PC-9 (cell line): ENCODE results near the gene ADD3.

Experiments
- EZH2 ChIP-seq: fragments of 200-600 bp; sonication (generic); IDR thresholded peaks from 2 replicates; pipeline ENCODE4 v1.8.0; 2017; ENCODE audit warnings: antibody characterized with exemption, low read depth
- TF ChIP-seq, protein P1 (sequence below): fragments of 200-600 bp; sonication (generic); conservative IDR thresholded peaks from 2 replicates; pipeline ENCODE4 v1.6.1; 2017; ENCODE audit warnings: mixed run types, antibody characterized with exemption, mild to moderate bottlenecking, moderate library complexity

DNA sequence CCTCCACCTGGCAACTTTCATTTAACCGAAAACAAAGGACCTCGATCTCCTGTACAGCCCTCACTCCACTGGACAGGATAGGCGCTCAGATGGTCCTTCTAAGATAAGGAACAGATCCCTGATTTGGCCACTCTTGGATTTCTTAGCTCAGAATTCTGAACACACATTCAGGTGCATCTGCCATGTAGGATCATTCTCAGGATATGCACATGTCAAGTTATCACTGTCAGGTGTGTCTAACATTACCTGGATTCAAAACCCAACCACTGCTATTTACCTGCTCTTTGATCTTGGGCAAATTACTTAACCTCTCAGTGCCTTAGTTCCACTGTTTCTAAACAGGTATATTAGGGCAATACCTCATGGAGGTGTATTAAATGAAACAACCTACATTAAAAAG, 12.2 kb upstream of the ADD3 start:
- TF ChIP-seq, protein P1, sequence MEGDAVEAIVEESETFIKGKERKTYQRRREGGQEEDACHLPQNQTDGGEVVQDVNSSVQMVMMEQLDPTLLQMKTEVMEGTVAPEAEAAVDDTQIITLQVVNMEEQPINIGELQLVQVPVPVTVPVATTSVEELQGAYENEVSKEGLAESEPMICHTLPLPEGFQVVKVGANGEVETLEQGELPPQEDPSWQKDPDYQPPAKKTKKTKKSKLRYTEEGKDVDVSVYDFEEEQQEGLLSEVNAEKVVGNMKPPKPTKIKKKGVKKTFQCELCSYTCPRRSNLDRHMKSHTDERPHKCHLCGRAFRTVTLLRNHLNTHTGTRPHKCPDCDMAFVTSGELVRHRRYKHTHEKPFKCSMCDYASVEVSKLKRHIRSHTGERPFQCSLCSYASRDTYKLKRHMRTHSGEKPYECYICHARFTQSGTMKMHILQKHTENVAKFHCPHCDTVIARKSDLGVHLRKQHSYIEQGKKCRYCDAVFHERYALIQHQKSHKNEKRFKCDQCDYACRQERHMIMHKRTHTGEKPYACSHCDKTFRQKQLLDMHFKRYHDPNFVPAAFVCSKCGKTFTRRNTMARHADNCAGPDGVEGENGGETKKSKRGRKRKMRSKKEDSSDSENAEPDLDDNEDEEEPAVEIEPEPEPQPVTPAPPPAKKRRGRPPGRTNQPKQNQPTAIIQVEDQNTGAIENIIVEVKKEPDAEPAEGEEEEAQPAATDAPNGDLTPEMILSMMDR, result no peak
- no peak for TF ChIP-seq EZH2
